B cell (primary cell): ENCODE results near the gene ALOX12. TPM values are rescaled to one million over a fixed set of nuclear protein-coding genes. Genes with fewer than 3 reads are reported as not detected.

Experiments used
- ATAC-seq: fragments of 200-7000 bp; cut with Tn5 transposase; one replicate; pipeline ENCODE4 v1.10.0; 2021; ENCODE audit warnings: low read depth, mild to moderate bottlenecking, moderate number of reproducible peaks, moderate library complexity
- CTCF ChIA-PET: fragments of 350-600 bp; sonication (Branson Sonifier 250); formaldehyde crosslinking; loops from one replicate; lab custom pipeline; 2021; ENCODE audit warnings: antibody characterized with exemption, inconsistent platforms; lab: Charles Lee
- POLR2A ChIA-PET: fragments of 350-600 bp; sonication (Branson Sonifier 250); formaldehyde crosslinking; loops from one replicate; lab custom pipeline; 2021; ENCODE audit warnings: antibody characterized with exemption; lab: Charles Lee
- DNase-seq: peaks from one replicate; pipeline ENCODE4 v3.0.0; 2013
- H2AFZ ChIP-seq: 2 replicates; pipeline ENCODE4 v1.6.1; 2012; ENCODE audit warnings: mild to moderate bottlenecking, low read depth, low read length; ENCODE audit not compliant: insufficient read depth, poor library complexity, severe bottlenecking
- H3K27ac ChIP-seq, 2 donors: 1 replicate in 1 of 2; 2 replicates in 1 of 2; pipeline ENCODE4 v1.5.1; 2012 to 2013; ENCODE audit warnings: low read length in 2 of 2, mild to moderate bottlenecking in 2 of 2, moderate library complexity in 1 of 2
- H3K27me3 ChIP-seq, 4 experiments: fragments of 200-600 bp in 1 of 4; sonication (generic) in 1 of 4; replicated peaks in 1 of 4; 1 replicate in 2 of 4; 2 replicates in 2 of 4; pipeline versions ENCODE4 v1.6.1 to v1.7.0; 2013 to 2016; ENCODE audit warnings: low read length in 3 of 4, mild to moderate bottlenecking in 2 of 4, mixed read lengths in 1 of 4, moderate library complexity in 1 of 4; ENCODE audit not compliant: insufficient read depth in 4 of 4, control insufficient read depth in 3 of 4; ENCODE audit errors: control extremely low read depth in 1 of 4
- H3K36me3 ChIP-seq, 2 experiments: replicated peaks in 1 of 2; 1 replicate in 1 of 2; 2 replicates in 1 of 2; pipeline versions ENCODE4 v1.6.1 to v1.7.1; 2013; ENCODE audit warnings: low read length in 1 of 2; ENCODE audit not compliant: insufficient read depth in 2 of 2, control insufficient read depth in 1 of 2; ENCODE audit errors: control extremely low read depth in 1 of 2, extremely low read depth in 1 of 2
- H3K4me1 ChIP-seq, 2 donors: fragments of 200-600 bp in 1 of 2; sonication (generic) in 1 of 2; 1 replicate in 1 of 2; 2 replicates in 1 of 2; pipeline versions ENCODE4 v1.5.1 to v1.6.1; 2013 to 2017; ENCODE audit warnings: low read length in 2 of 2; ENCODE audit not compliant: control insufficient read depth in 2 of 2, insufficient read depth in 2 of 2
- H3K4me2 ChIP-seq: replicated peaks from 2 replicates; pipeline ENCODE3; 2012; ENCODE audit warnings: mild to moderate bottlenecking, low read depth, low read length; ENCODE audit not compliant: poor library complexity, severe bottlenecking
- H3K4me3 ChIP-seq, 5 experiments: fragments of 200-600 bp in 1 of 5; sonication (generic) in 1 of 5; 1 replicate in 3 of 5; 2 replicates in 2 of 5; pipeline versions ENCODE4 v1.5.1 to v1.7.0; 2011 to 2016; ENCODE audit warnings: low read length in 4 of 5, mild to moderate bottlenecking in 4 of 5, low read depth in 2 of 5, control low read depth in 1 of 5, moderate library complexity in 1 of 5; ENCODE audit not compliant: insufficient read depth in 1 of 5; ENCODE audit errors: control extremely low read depth in 1 of 5, extremely low read depth in 1 of 5
- H3K79me2 ChIP-seq: fragments of 200-600 bp; sonication (generic); one replicate; pipeline ENCODE4 v1.6.0; 2016; ENCODE audit warnings: low read length; ENCODE audit not compliant: control insufficient read depth, insufficient read depth
- H3K9ac ChIP-seq: fragments of 200-600 bp; sonication (generic); 2 replicates; pipeline ENCODE4 v1.6.1; 2017; ENCODE audit warnings: mild to moderate bottlenecking, low read length, moderate library complexity
- H3K9me3 ChIP-seq, 3 donors: one replicate each; pipeline versions ENCODE4 v1.6.1 to v1.7.1; 2013; ENCODE audit warnings: low read length in 2 of 3; ENCODE audit not compliant: control insufficient read depth in 2 of 3, insufficient read depth in 1 of 3; ENCODE audit errors: control extremely low read depth in 1 of 3
- H4K20me1 ChIP-seq: 2 replicates; pipeline ENCODE4 v1.6.0; 2012; ENCODE audit warnings: mild to moderate bottlenecking, low read length; ENCODE audit not compliant: insufficient read depth, control insufficient read depth, poor library complexity, severe bottlenecking
- H3K27ac Mint-ChIP-seq: one replicate; pipeline ENCODE4 v1.8.0; 2021; ENCODE audit warnings: mixed read lengths
- H3K27me3 Mint-ChIP-seq: one replicate; pipeline ENCODE4 v1.8.0; 2021; ENCODE audit warnings: mixed read lengths
- H3K4me1 Mint-ChIP-seq: one replicate; pipeline ENCODE4 v1.8.0; 2021; ENCODE audit warnings: mixed read lengths
- H3K4me3 Mint-ChIP-seq: one replicate; pipeline ENCODE4 v1.8.0; 2021; ENCODE audit warnings: mixed read lengths
- H3K9me3 Mint-ChIP-seq: one replicate; pipeline ENCODE4 v1.8.0; 2022; ENCODE audit warnings: mixed read lengths; ENCODE audit not compliant: insufficient read depth
- EZH2 ChIP-seq: IDR thresholded peaks from 2 replicates; pipeline ENCODE4 v1.6.1; 2012; ENCODE audit warnings: borderline replicate concordance, low read depth, mild to moderate bottlenecking, moderate library complexity, low read length; ENCODE audit not compliant: insufficient read depth, poor library complexity, severe bottlenecking
- WGBS: methylation state at CpG from one replicate; pipeline ENCODE4 v1.1.5; 2013; ENCODE audit warnings: missing lambda C conversion rate; ENCODE audit not compliant: insufficient coverage; 5-methylcytosine and 5-hydroxymethylcytosine counted together
- intact Hi-C: fragments of 100-400 bp; cut with micrococcal nuclease; formaldehyde crosslinking; loops from one replicate; pipeline ENCODE4 v1.10.0; 2022
- polyA plus RNA-seq: library from polyadenylated mRNA; depleted of rRNA; stranded (reverse); fragments of >200 nt; gene quantifications from 2 replicates; pipeline ENCODE4 v1.2.3, GENCODE V29; 2012
- total RNA-seq, 2 donors: library from RNA; stranded (reverse); fragments of 120-200 nt in 1 of 2; gene quantifications; 1 replicate in 1 of 2; 2 replicates in 1 of 2; pipeline versions ENCODE4 v1.2.3 to v1.2.4, GENCODE V29; 2013 to 2022
- TF ChIP-seq, protein P1 (sequence below): fragments of 200-600 bp; IDR thresholded peaks from one replicate; pipeline ENCODE4 v1.8.0; 2022; ENCODE audit warnings: antibody characterized with exemption, mild to moderate bottlenecking

The ALOX12 gene
- total and polyA plus RNA-seq, 2 donors (not counting 1 experiment from before 2014, with no cell fraction given), result 0.07 TPM; not detected in 1

DNA sequence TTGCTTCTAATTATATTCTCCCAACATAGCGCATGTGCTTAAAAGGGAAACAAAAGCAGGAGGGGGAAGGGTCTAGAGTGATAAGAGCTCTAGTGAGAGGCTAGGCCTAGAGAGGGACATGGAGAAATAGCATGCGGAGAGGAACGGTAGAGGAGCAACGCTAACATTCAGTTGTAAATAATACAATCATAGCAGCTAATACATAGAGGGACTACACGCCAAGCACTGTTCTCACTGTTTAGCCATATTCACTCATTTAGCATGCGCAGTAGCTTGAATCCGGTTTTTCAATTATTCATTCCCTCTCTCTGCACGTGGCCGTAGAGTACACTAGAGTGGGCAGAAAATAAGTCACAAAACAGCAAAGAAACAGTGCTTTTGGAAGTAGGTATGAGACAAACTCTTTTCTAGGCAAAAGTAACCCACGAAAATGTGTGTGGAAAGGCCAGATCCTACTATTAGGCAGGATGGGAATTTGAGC lies 1.7 kb upstream of the ALOX12 start:
- Mint-ChIP-seq H3K4me1 (peaks cover 7% of the 10 kb centered on the region), H3K9me3 (no peaks in the 10 kb centered on the region), H3K27me3 (no peaks in the 10 kb centered on the region), H3K4me3 (no peak overlapping the region), H3K27ac (no peak overlapping the region)
- no peak overlapping the region for H3K9ac ChIP-seq
- no peaks in the 10 kb centered on the region for H3K27me3 ChIP-seq
- H3K36me3 ChIP-seq, result peaks cover 6 to 22% of the 10 kb centered on the region in 2 experiments
- H3K9me3 ChIP-seq, result no peaks in the 10 kb centered on the region
- ATAC-seq (no peak), DNase-seq (no peak)
- no peak overlapping the region for H2AFZ ChIP-seq
- CTCF ChIA-PET, result interaction anchor here (0.8 to 2.5 kb wide), 7 partner anchors 9 to 83 kb away, joined by 3 to 6 read pairs (median 3); no protein-coding TSS in a partner anchor
- H3K4me1 ChIP-seq, result no peaks in the 10 kb centered on the region
- POLR2A ChIA-PET, result no interaction called here
- TF ChIP-seq EZH2, result no peak
- TF ChIP-seq, protein P1, sequence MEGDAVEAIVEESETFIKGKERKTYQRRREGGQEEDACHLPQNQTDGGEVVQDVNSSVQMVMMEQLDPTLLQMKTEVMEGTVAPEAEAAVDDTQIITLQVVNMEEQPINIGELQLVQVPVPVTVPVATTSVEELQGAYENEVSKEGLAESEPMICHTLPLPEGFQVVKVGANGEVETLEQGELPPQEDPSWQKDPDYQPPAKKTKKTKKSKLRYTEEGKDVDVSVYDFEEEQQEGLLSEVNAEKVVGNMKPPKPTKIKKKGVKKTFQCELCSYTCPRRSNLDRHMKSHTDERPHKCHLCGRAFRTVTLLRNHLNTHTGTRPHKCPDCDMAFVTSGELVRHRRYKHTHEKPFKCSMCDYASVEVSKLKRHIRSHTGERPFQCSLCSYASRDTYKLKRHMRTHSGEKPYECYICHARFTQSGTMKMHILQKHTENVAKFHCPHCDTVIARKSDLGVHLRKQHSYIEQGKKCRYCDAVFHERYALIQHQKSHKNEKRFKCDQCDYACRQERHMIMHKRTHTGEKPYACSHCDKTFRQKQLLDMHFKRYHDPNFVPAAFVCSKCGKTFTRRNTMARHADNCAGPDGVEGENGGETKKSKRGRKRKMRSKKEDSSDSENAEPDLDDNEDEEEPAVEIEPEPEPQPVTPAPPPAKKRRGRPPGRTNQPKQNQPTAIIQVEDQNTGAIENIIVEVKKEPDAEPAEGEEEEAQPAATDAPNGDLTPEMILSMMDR, result no peak
- peaks cover 23% of the 10 kb centered on the region for H4K20me1 ChIP-seq
- H3K27ac ChIP-seq, result no peak overlapping the region
- no peak overlapping the region for H3K4me2 ChIP-seq
- intact Hi-C loops, result no loop called here
- H3K4me3 ChIP-seq, result no peak overlapping the region
- WGBS, result 100% methylated on average over 2 of the region's 10 CpGs
- H3K79me2 ChIP-seq, result no peaks in the 10 kb centered on the region

DNA sequence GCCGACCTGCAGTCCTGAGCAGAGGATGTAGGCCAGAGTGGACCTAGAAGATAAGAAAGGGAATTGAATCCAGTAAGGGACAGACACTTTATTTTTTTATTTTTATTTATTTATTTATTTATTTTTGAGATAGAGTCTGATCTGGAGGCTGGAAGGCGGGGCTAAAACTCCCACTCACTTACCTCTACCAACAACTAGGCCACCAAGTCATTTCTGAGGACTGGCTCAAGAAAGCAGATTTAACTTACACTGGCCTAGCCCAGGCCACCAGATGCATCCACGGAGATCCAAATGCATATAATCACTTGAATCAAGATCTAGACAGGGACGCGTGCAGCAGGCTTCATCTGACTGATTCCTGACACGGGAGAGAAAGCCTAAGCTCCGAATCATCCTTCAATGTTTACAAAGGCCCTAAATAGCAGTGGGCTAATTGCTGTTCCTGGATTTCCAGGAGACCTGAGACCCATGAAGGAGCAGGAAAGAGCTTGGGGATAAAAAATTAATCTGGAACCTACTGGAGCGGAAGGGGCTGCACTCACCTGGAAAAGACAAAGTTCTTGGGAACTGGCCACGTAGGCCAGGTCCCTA lies 1.1 kb upstream of the ALOX12 start:
- H3K27ac ChIP-seq, result no peak overlapping the region
- 100% methylated on average over 7 of the region's 9 CpGs for WGBS
- no peak overlapping the region for H3K4me2 ChIP-seq

More for the DNA sequence above, 1.1 kb upstream of the ALOX12 start:
- Mint-ChIP-seq H3K27ac (no peak overlapping the region), H3K27me3 (no peaks in the 10 kb centered on the region), H3K9me3 (no peaks in the 10 kb centered on the region), H3K4me3 (no peak overlapping the region), H3K4me1 (peaks cover 7% of the 10 kb centered on the region)
- intact Hi-C loops, result no loop called here
- no peak for ATAC-seq
- Histone ChIP-seq H3K4me1 (no peaks in the 10 kb centered on the region), H3K4me3 (no peak overlapping the region), H2AFZ (no peak overlapping the region), H3K36me3 (peaks cover 12 to 28% of the 10 kb centered on the region in 2 experiments), H3K27me3 (no peaks in the 10 kb centered on the region), H3K9ac (no peak overlapping the region), H3K79me2 (no peaks in the 10 kb centered on the region), H4K20me1 (peaks cover 23% of the 10 kb centered on the region), H3K9me3 (no peaks in the 10 kb centered on the region)
- ChIA-PET CTCF (interaction anchor here (1.2 to 2.1 kb wide), 4 partner anchors 9 to 84 kb away, joined by 3 to 10 read pairs (median 4); no protein-coding TSS in a partner anchor), POLR2A (no interaction called here)
- no peak for TF ChIP-seq EZH2
- TF ChIP-seq, protein P1, result no peak
- DNase-seq, result no peak
